ENCODE results near the gene IGFBP2.

IGFBP2 gene

DNA sequence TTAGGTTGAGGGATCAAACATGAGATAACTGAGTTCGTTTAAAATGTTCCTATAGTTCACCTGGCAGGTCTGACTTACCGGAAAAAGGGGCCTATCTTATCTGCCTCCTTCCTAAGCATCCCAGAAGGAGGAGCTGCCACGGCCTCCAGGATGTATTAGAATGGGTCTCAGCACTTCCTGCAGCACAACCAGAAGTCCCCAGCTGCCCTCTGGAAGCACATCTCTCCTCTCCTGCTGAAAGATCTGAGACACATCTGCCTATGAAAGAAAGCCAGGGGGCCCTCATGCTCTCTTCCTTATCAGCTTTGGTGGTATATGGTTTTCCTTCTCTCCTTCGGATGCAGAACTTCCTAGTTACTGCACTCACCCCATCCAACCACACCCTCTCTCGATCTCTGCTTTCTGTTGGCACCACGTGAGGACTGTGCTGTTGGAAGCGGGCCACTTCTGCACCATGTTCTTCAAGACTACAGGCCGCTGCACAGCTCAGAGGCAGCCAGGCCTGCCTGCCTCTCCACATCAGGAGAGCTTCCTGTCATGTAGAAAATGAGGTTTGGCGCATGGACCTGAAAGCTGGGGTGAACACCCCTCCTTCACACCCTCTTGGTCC, 55.6 kb downstream of the IGFBP2 start:
- DNase-seq: no peak

DNA sequence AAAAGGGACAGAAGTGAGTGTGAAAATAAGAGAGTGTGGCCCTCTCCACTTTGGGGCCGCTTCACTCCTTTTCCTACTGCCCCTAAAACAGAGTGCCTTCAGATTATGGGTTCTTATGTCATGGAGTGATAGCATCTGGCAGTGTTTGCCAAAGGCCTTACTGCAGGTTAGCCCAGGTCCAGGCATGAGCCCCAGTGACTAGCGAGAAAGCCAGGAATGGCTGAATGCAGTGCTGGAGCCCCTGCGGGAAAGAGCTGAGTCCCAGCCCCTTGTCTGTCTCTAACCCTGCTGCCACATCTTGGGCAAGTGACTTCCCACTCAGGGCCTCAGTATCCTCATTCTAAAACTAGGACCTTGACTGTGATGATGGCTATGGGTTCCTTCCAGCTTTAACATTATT, 56.2 kb downstream of the IGFBP2 start:
- DNase-seq: no peak

DNA sequence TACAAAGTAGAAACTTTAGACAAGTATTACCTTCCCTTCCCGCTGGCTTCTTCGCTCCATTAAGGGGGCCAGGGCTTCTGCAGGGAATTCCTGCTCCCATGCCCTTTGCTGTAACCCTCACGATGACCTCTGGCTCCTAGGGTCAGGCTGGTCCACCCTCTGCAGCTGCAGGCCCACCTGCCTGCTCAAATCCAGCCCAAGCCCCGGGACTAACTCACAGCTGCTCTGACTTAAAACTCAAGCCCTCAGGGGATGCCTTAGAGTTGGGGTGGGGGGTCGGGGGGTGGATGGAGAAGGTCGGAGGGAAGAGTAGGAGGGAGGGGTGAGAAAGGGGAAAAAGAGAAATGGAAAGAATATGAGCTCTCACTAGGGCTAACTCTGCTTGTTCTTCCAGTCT, 57.2 kb downstream of the IGFBP2 start:
- no peak for DNase-seq

DNA sequence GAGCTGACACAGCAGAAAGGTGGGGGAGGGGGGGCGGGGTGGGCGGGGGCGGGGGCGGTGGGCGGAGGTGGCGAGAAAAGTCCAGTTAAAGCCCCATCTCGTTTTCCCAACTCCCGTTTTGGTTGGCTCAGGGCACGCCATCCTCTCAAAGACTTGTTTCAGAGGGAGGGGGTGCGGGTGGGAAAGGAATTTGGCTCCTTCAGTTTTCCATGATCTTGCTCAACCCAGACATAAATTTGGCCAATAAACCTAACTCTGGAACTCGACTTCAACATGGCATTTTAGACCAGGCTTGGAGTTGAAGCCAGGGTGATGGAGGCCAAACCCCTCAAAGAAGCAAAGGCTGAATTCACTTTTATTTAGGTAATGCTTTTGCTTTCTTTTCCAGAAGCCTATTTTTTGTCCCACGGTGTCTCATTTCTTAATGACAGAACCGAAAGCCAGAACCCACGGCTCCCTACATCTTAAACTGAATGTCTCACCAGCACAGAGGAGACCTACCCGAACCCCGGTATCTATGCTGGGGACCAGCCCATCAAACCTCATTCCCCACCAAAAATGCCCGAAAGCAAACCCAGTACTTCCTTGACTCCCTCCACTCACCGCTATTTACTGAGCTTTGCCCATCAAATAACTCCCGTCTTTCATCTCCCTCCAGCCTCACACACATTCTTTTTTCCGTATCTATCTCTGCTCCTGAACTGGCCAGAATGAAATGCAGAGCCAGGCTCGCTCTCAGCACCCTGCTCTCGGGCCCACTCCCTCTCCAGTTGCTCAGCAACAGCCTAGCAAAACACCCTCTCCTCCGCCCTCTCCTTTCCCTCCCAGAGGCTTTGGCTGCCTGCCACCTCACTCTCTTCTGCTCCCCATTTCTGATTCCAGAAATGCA, 57.9 kb downstream of the IGFBP2 start:
- peak; percentile 23 for DNase-seq

DNA sequence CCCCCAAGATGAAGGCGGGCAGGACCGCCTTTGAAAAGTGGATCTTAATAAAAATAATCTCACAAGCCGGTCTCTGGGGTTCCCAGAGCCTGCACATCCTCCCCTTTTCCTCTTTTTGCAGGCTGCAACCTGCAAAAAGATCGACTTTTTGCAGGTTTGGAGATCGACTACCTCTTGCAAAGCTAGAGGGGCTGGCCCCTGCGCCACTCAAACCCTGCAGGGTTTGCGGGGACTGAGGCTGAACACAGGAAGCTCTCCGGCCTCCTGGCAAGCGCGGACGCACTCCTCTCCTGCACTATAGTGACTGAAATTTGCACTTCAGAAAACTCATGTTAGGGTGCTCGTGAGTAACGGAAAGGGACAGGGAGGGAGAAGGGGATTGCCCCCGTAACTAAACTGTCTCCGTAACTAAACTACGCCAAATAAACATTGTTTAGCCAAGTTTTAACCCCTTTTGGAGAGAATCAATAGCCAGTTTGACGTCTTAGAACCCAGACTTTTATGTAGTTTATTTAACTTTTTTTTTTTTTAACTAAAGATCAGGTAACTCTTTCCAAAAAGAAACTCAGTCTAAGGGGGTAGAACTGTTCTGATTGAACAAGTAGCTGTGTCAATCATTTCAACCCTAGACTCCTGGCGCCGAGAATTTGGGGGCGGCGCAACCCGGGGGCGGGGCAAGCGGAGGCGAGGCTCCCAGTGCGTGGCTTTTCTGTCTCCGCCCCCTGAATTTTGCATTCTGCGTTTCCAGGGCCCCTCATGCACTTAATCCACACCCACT, 59.6 kb downstream of the IGFBP2 start:
- DNase-seq: peak; percentile 47

DNA sequence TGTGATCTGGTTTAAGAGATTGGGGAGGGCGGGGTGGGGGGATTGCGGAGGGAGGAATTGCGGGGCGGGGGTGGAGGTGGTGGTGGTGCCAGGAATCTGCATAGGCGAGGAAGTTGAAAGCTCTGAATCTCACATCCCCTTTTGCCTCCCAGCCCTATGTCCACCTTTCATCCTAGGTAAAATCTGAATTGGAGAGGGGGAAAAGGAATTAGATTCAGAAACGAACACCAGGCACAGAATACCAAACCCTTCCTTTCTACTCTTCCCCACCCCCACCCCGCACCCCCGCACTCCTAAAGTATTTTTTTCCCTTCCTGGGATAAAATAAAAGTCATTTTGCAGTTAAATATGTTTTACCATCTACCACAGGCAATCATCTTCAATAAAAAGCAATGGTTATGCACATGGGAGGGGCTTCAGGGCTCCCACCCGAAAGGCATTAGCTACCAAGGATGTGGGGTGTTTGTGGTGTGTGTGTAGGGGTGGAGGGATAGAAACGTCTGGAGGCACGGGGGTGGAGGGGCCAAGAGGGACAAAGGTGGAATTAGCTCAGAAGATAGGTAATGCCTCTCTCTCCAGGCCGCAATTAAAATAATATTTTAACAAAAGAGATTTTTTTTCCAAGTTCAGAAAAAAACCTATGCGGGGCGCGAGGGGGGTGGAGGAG, 60.3 kb downstream of the IGFBP2 start:
- no peak for DNase-seq

DNA sequence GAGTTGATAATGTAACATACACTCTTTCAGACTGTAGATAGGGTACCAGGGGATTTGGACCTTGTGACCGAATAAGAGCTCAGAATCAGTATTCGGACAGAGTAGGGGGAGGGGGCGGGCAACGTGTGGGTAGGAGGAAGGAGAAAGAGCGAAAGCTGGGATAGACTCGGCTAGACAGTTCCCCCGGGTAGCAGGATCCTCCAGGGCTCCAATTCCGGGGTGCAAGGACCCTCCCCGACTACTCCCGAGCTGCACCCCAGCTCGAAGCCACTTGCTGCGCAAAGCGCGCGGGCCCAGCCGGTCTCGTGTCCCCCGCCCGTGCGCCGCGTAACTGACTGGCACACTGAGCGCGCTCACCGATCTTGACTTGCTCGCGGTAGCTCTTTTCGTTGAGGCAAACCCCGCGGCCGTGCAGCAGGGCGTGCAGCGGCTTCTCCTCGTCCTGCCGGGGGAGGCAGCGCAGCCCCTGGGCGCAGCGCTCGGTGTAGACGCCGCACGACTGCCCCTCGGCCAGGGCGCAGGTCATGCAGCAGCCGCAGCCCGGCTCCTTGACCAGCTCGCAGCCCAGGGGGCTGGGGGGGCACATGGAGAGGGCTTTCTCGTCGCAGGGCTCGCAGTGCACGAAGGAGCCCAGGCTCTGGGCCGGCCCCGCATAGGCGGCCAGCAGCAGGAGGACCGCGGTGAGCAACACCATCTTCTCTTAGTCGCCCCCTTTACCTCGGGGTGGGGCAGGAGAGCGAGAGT, 61.0 kb downstream of the IGFBP2 start:
- no peak for DNase-seq

DNA sequence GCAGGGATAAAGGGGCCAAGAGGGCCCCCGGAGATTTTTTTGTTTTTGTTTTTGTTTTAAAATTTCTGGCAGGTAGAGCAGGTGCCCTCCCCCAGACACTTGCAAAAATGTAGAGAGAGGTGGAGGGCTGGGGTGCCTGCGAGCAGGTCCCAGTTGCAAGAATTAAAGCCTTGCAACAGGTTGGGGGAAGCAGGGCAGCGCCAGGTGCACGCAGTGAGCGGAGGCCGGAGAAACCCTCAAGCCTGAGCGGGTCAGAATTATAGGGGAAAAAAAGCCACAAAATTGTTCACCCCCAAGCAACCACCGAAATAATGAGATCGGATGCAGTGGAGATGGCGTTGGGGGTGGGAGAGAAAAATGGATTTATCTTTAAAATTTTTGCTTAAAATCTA, 61.6 kb downstream of the IGFBP2 start:
- no peak for DNase-seq

DNA sequence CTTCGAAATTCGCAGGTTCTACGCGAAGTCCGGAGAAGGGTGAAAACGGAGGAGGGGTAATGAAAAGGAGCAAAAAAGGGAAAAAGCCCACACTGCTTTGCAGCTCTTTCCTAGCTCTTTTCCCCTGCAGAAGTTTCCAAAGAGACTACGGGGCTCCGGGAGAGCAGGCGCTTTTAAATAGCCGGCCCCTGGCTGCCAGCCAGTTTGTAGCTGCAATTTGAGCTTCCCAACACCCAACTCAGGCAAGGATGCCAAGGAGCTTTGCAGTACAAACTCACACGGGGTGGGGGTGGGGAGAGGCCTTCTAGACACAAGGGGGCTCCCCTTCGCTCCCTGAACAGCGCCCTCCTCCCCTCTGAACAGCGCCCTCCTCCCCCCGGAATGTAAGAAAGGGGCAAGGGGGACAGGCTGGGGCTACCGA, 62.2 kb downstream of the IGFBP2 start, which contains the start of gene IGFBP5:
Gene IGFBP5, minus strand, starts transcription at position 149 of the 421 bp plus-strand sequence. CDS start 774 bp downstream, outside the sequence.
- DNase-seq: no peak

DNA sequence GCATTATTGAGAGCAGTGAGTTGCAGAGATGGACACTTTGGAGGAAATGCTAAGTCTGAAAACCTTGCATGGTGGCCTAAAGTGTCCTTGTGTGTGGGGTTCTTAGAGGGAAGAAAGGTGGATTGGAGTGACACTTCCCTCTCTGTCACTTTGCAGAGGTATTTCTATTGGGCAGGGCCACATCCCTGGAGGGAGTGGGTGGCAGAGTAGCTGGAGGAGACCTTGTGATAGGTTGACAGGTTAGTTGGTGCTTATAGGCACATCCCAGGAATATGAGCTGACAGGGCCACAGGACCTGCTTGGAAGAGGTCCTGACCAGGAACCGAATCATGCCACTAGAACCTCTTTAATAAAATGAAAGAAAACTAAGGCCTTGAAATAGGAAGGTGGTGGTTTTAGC, 63.1 kb downstream of the IGFBP2 start:
- DNase-seq: no peak

DNA sequence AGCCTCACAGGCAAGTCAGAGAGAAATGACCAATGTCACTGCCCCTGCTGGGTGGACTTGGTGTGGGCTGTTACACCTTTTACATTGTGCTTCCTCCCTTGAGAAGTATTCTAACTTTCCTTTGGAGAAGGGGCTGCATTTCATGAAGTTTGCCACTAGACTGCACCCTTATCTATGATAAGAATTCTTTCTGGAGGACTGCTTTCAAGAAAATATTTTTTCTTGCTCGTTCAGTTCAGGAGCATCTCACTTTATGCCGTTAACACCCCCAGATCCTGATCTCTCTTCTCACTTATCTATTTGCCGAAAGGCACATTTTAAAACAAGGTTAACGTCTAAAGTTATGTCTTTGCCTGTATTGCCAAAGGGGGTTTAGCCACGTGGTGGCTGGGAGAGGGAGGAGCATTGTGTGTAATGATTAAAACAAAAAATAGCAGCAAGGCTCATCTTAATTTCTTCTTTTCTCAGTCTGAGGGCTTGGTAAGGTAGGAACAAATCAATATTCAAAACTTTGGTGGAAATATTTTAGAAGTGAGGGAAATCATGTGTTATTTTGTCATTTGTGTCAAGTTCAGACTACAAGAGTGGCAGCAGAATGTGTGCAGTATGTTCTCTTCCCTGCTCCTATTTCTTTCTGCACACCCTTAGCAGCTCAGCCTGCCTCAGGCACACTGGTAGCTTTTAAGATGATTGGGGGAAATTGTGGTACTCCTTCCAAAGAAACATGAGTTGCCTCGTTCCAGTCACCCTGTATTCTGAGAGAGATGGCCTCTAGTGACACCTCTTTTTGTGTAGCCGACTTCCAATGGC, 63.7 kb downstream of the IGFBP2 start:
- DNase-seq: no peak

DNA sequence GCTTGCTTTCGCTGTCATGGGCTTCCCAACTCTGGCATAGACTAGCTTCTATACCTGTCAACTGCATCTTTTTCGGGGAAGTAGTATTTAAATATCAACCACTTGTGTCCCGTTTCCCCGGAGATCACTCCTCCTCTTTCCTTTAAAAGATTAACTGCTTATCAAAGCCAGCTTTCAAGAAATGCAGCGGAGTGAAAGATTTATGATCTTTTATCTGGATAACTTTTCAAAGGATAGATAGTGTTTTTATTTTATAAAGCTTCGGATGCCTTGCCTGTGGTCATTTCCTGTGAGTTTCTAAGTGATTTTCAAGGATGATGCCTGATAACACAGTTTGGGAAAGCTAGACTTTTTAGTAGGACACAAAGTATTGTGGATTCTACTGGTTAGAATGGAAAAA, 65.1 kb downstream of the IGFBP2 start:
- no peak for DNase-seq

DNA sequence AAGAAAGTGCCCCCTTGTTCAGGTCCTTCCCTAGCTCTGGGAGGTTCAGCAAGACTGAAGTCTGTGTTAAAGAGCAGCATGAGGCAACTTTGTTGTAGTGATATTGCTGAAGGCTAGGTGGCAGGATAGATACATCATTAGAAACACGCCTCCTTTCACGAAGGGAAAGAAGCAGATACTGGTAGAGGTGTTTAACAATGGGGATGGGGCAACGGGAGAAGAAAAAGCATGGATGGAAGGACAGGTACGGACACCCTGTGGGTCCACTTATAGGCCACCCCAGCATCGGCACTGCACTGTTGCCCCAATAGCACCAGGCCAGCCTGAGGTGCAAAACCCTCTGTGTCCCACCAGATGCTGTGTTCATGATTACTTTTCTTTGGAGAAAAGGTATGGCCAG, 65.7 kb downstream of the IGFBP2 start:
- DNase-seq: no peak

DNA sequence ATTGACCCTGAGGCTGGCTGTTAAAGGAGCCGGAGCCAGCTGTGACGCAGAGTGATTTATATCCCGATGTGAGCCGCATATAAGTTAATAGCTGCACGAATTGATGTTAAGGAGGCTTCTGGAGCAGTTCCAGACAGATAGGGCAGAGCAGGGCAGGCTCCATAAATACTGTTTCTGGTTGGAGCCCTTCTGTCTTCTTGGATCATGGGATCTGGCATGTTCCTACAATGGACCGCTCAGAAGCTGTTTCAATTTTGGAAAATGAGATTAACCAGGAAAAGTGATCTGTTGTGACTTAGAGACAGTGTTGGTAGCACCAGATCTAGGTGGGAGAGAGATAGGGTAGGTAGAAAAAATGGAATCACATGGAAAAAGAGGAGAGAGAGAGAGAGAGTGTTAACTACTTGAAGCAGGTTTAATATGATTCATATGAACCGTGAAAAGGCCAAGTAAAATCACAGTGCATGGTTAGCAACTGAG, 66.9 kb downstream of the IGFBP2 start:
- DNase-seq: no peak

DNA sequence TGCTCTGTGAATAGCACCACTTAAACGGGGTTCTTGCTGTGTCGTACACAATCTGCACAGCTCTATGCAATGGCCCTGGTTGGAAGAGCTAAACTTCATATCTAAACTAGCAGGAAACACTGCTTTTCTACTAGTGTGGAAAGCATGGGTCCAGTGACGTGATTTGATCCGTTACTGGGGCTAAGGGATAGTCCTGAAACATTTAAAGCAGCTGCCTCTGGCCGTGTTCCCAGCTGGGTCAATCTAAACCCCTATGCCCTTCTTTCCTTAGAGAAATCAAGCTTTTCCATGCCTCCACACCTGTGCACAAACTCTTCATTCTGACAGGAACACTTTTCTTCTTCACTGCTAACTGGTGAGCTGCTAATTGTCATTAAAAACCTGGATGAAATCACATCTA, 67.6 kb downstream of the IGFBP2 start:
- DNase-seq: no peak

DNA sequence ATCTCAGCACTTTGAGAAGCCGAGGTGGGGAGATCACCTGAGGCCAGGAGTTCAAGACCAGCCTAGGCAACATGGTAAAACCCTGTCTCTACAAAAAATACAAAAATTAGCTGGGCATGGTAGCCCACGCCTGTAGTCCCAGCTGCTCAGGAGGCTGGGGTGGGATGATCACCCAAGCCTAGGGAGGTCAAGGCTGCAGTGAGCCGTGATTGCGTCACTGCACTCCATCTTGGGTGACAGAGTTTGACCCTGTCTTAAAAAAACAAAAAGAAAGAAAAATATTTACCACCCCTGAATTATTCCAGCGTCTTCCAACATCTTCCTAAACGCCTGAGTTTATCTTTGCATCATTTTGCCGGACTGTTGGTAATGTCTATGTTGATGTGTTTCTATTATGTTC, 68.3 kb downstream of the IGFBP2 start:
- DNase-seq: no peak

DNA sequence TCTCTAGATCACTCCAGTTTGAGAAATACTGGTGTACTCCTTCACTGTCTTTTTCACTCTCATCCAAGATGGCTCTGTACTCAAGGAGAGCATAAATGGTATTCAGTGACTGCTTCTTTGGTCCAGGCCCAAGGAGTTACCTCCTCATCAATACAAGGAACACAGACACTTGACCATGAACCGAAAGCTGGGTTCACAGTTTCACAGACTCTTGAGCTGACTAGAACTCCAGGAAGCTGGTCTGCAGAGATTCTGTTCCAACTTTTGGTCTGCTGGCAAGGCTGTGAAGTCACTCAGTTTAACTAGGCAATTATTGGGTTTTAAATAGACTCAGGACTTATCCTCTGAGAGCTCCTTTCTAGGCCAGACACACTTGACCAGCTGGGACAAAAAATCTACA, 69.5 kb downstream of the IGFBP2 start:
- DNase-seq: no peak

DNA sequence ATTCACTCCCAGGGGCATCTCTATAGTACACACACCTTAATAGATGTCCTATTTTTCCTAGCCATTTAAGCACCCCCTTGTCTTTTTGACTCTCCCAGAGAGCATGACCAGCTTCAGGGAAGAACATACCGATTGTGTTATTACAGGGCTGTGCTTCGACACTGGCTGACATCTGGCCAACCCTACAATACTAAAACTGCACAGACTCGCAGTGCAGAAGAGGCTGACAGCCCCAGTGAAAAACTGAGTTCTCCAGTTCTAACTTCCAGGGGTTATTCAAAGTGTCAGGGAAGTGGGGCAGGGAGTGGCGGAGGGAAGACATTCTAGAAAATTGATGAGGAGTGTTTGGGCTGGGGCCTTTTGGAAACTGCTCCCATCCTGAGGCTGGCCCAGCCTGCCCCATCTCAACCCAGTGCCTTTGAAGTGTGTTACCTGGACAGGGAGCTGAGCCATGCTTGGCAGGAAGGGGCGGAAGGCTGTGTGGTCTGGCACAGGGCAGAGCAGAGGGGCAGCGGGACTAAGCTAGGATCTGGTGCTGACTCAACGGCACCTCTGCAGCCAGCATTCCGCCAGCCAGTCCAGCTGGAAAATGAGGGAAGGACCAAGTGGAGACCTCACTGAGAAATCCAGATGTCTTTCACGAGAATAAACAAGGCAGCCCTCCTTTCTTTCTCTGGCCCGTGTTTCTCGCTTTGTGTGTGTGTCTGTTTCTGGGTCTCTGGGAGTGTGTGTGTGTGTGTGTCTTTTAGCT, 77.5 kb downstream of the IGFBP2 start:
- DNase-seq: no peak

DNA sequence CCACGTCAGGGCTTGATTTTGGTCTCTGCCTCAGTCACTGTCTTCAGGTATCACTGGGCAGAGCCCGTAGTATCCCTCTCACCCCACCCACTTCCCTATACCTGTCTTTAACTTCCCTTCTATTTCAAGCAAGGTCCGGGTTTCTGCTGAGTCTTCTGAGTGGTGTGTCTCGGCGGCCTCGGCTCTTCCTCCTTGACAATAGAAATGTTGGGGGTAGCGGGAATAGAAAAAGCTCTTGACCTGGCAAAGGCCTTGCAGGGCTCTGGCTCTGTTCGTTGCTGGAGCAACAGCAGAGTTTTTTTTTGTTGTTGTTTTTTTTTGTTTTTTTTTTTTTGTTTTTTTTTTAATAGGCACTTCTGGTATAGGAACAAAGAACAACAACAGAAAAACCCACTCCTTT, 78.1 kb downstream of the IGFBP2 start:
- no peak for DNase-seq

DNA sequence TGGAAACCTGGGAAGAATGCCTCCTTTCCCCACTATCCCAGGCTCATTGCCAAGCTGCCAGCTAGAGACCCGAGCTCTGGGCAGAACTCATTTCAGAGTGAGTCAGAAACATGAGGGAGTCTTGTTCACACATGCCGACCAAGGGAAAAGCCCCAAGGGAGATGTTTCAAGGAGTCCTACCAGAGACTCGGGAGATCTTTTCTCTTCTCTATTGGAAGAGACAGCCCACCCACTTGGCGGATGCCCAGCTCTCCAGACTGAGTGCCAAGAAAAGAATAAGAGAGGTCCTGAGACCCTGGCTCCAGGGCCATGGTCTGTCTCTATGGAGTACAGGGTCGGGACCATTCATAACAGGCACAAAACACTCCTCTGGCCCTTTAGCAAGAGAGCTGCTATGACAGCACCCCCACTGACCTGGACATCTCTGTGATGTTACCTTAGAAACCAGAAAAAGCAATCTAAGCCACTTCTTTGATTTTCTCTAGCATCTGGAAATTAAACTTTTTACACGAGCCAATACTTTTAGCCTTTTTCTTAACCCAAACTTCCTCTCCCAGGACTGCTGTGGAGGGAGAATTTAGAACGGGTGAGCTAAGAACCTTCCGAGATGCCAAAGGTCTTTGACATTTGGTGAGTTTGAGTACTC, 80.6 kb downstream of the IGFBP2 start:
- DNase-seq: no peak

All from CD4-positive, alpha-beta T cell treated with Interleukin-15 for 1 hour (primary cell).